NCI-H2227 (cell line): ENCODE data around the gene TMEM131L.
"Not testable (repeated sequence)": the region's sequence is repeated elsewhere in the genome, so short reads cannot be mapped to it uniquely, and the experiment has no call there.

Experiments used
- DNase-seq: peaks from one replicate; lab custom pipeline; 2025; ENCODE audit not compliant: unreplicated experiment; lab: John Stamatoyannopoulos, UW

TMEM131L gene

GRCh38 chr4:153643406-153644383 lies 177.5 kb downstream of the TMEM131L start:
- DNase-seq = peak; percentile 42

GRCh38 chr4:153645183-153645582 lies 179.0 kb downstream of the TMEM131L start:
- DNase-seq = no peak

GRCh38 chr4:153646261-153646660 lies 180.1 kb downstream of the TMEM131L start:
- no peak for DNase-seq

GRCh38 chr4:153646978-153647377 lies 180.8 kb downstream of the TMEM131L start:
- no peak for DNase-seq

- DNase-seq = no peak
These were observed 181.8 kb downstream of the TMEM131L start for GRCh38 chr4:153647975-153648374.

GRCh38 chr4:153649572-153649991 lies 183.4 kb downstream of the TMEM131L start:
- DNase-seq = no peak

GRCh38 chr4:153651116-153651515 lies 185.0 kb downstream of the TMEM131L start:
- DNase-seq = no peak

- no peak for DNase-seq
These were observed 185.4 kb downstream of the TMEM131L start for GRCh38 chr4:153651587-153651986.

GRCh38 chr4:153652051-153652784 lies 186.1 kb downstream of the TMEM131L start:
- no peak for DNase-seq

- no peak for DNase-seq
These were observed 188.9 kb downstream of the TMEM131L start for GRCh38 chr4:153655002-153655541.

GRCh38 chr4:153655928-153656327 lies 189.8 kb downstream of the TMEM131L start:
- DNase-seq = no peak

- DNase-seq = no peak
These were observed 195.2 kb downstream of the TMEM131L start for GRCh38 chr4:153661215-153661822.

- DNase-seq = no peak
These were observed 195.7 kb downstream of the TMEM131L start for GRCh38 chr4:153661908-153662307.

GRCh38 chr4:153663667-153664066 lies 197.5 kb downstream of the TMEM131L start:
- no peak for DNase-seq

GRCh38 chr4:153666505-153666904 lies 200.3 kb downstream of the TMEM131L start:
- DNase-seq = not testable (repeated sequence)

GRCh38 chr4:153668647-153669046 lies 202.5 kb downstream of the TMEM131L start:
- DNase-seq = no peak

GRCh38 chr4:153669838-153670237 lies 203.7 kb downstream of the TMEM131L start:
- DNase-seq = no peak

- DNase-seq = no peak
These were observed 210.3 kb downstream of the TMEM131L start for GRCh38 chr4:153676486-153676885.

GRCh38 chr4:153676984-153677383 lies 210.8 kb downstream of the TMEM131L start:
- DNase-seq = no peak

- no peak for DNase-seq
These were observed 213.3 kb downstream of the TMEM131L start for GRCh38 chr4:153679486-153679885.

GRCh38 chr4:153683763-153684181 lies 217.6 kb downstream of the TMEM131L start:
- DNase-seq = no peak
